ENCODE data around the gene TPSD1. TPM values are rescaled to one million over a fixed set of nuclear protein-coding genes. Genes with fewer than 3 reads are reported as not detected.

The TPSD1 gene
- total and polyA plus RNA-seq, 9 of the 15 experiments (the other 6 are each of a cell fraction or from before 2014, with no cell fraction given): not detected

GRCh38 chr16:1308036-1308976 lies 52.4 kb downstream of the TPSD1 start (continued):
- no peak for TF ChIP-seq ZC3H4 (CRISPR knock-in tag; IDR thresholded peaks at IDR 0.05; ENCODE audit: borderline replicate concordance)
- TF ChIP-seq RB1 (IDR thresholded peaks at IDR 0.05; ENCODE audit: low read depth): peak; percentile 69; the same call in 1 of the 2 replicates
- no peak for TF ChIP-seq MCM5 (IDR thresholded peaks at IDR 0.05; ENCODE audit: low read depth)
- TF ChIP-seq NBN (IDR thresholded peaks at IDR 0.05; ENCODE audit: low read depth): no peak
- no peak for TF ChIP-seq FOXJ2 (tag; IDR thresholded peaks at IDR 0.05)
- no peak for TF ChIP-seq RFX7 (CRISPR knock-in tag; IDR thresholded peaks at IDR 0.05)
- no peak for TF ChIP-seq ZNF184 (CRISPR knock-in tag; IDR thresholded peaks at IDR 0.05)
- TF ChIP-seq STAT5B (CRISPR knock-in tag; IDR thresholded peaks at IDR 0.05): no peak
- TF ChIP-seq POLR2AphosphoS2 (IDR thresholded peaks at IDR 0.05; ENCODE audit: low read length): no peak
- no peak for TF ChIP-seq TCF7L2 (IDR thresholded peaks at IDR 0.05; ENCODE audit: low read depth, low read length)
- TF ChIP-seq MCM7 (IDR thresholded peaks at IDR 0.05): no peak
- TF ChIP-seq CHD1 (IDR thresholded peaks at IDR 0.05; ENCODE audit: low read length): no peak
- no peak for TF ChIP-seq ZZZ3 (IDR thresholded peaks at IDR 0.05)
- TF ChIP-seq MIER1 (IDR thresholded peaks at IDR 0.05; ENCODE audit: low read depth): no peak
- peak; percentile 99 for TF ChIP-seq ESRRA (IDR thresholded peaks at IDR 0.05; ENCODE audit: borderline replicate concordance, low read depth)
- TF ChIP-seq KDM2B (CRISPR knock-in tag; IDR thresholded peaks at IDR 0.05): no peak
- 0 out of 2 replicates have a peak, but pooled peaks have one; percentile 23 for TF ChIP-seq ZNF589 (CRISPR knock-in tag; IDR thresholded peaks at IDR 0.05; ENCODE audit: low read depth)
- TF ChIP-seq JUNB (CRISPR knock-in tag; conservative IDR thresholded peaks at IDR 0.05): no peak
- no peak for TF ChIP-seq PPARD (CRISPR knock-in tag; IDR thresholded peaks at IDR 0.05)
- peak; percentile 57 to 67 for TF ChIP-seq MAZ (CRISPR knock-in tag; conservative IDR thresholded peaks at IDR 0.05 in 1 of 2, IDR thresholded peaks at IDR 0.05 in 1 of 2)
- TF ChIP-seq RUNX1 (IDR thresholded peaks at IDR 0.05; ENCODE audit: low read depth): no peak
- no peak for TF ChIP-seq NR3C1 (CRISPR knock-in tag; IDR thresholded peaks at IDR 0.05)
- TF ChIP-seq NEUROD1 (IDR thresholded peaks at IDR 0.05; ENCODE audit: borderline replicate concordance, low read depth, low read length, partially characterized antibody): no peak
- no peak for TF ChIP-seq ATF1 (CRISPR knock-in tag; IDR thresholded peaks at IDR 0.05)
- TF ChIP-seq ATF1 (tag; IDR thresholded peaks at IDR 0.05): no peak
- TF ChIP-seq ZBTB1 (CRISPR knock-in tag; IDR thresholded peaks at IDR 0.05; ENCODE audit: borderline replicate concordance, low read depth): no peak
- TF ChIP-seq NFE2L1 (tag; IDR thresholded peaks at IDR 0.05; ENCODE audit: borderline replicate concordance, low read depth): no peak
- no peak for TF ChIP-seq TFAP4 (CRISPR knock-in tag; IDR thresholded peaks at IDR 0.05; ENCODE audit: borderline replicate concordance)
- TF ChIP-seq ID3 (CRISPR knock-in tag; IDR thresholded peaks at IDR 0.05): no peak
- no peak for TF ChIP-seq ID3 (tag; IDR thresholded peaks at IDR 0.05)
- TF ChIP-seq CREBBP (IDR thresholded peaks at IDR 0.05; ENCODE audit: low read depth, low read length): no peak
